Measurements from ENCODE around the gene PLEKHA4. TPM values are rescaled to one million over a fixed set of nuclear protein-coding genes. Genes with fewer than 3 reads are reported as not detected.

PLEKHA4 gene
- total and polyA plus RNA-seq, 9 of the 15 experiments (the other 6 are each of a cell fraction or from before 2014, with no cell fraction given) = 0.07 to 30.8 (median 11.4) TPM

DNA sequence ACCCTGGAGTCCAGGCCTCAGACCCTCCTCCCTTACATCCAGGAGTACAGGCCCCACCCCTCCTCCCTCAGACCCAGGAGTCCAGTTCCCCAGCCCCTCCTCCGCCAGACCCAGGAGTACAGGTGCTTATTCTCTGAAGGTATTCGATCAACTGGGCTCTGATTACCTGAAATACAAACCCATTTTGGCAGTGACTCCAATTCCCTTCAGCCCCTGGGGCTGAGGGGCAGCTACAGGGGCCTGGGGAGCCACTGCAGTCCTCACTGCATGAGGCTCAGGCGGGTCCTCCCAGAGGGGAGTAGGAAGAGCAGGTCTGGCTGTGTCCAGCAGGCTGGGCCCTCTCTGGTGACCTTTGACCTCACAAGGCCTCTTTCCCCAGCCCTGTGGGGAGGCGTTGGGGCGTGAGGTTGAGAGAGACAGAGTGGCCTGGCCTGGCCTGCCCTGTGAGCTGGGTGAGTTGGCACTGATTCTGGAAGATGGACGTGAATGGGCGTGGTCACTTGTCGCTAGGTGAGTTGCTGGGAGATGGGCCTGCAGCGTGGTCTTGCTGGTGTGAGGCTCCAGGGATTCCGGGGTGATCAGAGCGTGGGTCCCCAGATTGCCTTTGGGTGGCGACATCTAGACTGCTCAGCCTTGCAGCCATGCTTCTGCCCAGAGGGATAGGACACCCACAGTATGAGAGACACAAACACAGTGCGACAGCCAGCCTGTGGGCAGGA, 60.7 kb downstream of the PLEKHA4 start (continued):
- TF ChIP-seq, protein P1, sequence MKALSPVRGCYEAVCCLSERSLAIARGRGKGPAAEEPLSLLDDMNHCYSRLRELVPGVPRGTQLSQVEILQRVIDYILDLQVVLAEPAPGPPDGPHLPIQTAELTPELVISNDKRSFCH (CRISPR knock-in tag; IDR thresholded peaks at IDR 0.05) = no peak
- TF ChIP-seq, protein P1 (tag; IDR thresholded peaks at IDR 0.05) = no peak
- TF ChIP-seq HMG20A (CRISPR knock-in tag; conservative IDR thresholded peaks at IDR 0.05) = no peak
- no peak for TF ChIP-seq ZNF124 (CRISPR knock-in tag; IDR thresholded peaks at IDR 0.05)
- TF ChIP-seq STAT5B (CRISPR knock-in tag; IDR thresholded peaks at IDR 0.05) = no peak
- TF ChIP-seq SMAD2 (IDR thresholded peaks at IDR 0.05; ENCODE audit: low read depth, low read length) = no peak
- TF ChIP-seq MYC (IDR thresholded peaks at IDR 0.05; ENCODE audit: low read depth, low read length) = no peak
- no peak for TF ChIP-seq MYC (CRISPR knock-in tag; IDR thresholded peaks at IDR 0.05; ENCODE audit: borderline replicate concordance, low read depth)
- TF ChIP-seq POLR2AphosphoS2 (IDR thresholded peaks at IDR 0.05; ENCODE audit: low read length) = no peak
- TF ChIP-seq ARNT (IDR thresholded peaks at IDR 0.05) = no peak
- TF ChIP-seq RBFOX2 (IDR thresholded peaks at IDR 0.05; ENCODE audit: low read depth, low read length) = 0 out of 2 replicates have a peak, but pooled peaks have one; percentile 28
- no peak for TF ChIP-seq PURB (CRISPR knock-in tag; IDR thresholded peaks at IDR 0.05; ENCODE audit: low read depth)
- TF ChIP-seq ZNF778 (CRISPR knock-in tag; IDR thresholded peaks at IDR 0.05) = no peak
- no peak for TF ChIP-seq POU5F1 (IDR thresholded peaks at IDR 0.05; ENCODE audit: borderline replicate concordance, low read depth, low read length, partially characterized antibody)
- TF ChIP-seq, protein P2, sequence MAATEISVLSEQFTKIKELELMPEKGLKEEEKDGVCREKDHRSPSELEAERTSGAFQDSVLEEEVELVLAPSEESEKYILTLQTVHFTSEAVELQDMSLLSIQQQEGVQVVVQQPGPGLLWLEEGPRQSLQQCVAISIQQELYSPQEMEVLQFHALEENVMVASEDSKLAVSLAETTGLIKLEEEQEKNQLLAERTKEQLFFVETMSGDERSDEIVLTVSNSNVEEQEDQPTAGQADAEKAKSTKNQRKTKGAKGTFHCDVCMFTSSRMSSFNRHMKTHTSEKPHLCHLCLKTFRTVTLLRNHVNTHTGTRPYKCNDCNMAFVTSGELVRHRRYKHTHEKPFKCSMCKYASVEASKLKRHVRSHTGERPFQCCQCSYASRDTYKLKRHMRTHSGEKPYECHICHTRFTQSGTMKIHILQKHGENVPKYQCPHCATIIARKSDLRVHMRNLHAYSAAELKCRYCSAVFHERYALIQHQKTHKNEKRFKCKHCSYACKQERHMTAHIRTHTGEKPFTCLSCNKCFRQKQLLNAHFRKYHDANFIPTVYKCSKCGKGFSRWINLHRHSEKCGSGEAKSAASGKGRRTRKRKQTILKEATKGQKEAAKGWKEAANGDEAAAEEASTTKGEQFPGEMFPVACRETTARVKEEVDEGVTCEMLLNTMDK (IDR thresholded peaks at IDR 0.05; ENCODE audit: borderline replicate concordance, insufficient read depth, low read depth, low read length, poor library complexity, severe bottlenecking) = no peak
- TF ChIP-seq, protein P3, sequence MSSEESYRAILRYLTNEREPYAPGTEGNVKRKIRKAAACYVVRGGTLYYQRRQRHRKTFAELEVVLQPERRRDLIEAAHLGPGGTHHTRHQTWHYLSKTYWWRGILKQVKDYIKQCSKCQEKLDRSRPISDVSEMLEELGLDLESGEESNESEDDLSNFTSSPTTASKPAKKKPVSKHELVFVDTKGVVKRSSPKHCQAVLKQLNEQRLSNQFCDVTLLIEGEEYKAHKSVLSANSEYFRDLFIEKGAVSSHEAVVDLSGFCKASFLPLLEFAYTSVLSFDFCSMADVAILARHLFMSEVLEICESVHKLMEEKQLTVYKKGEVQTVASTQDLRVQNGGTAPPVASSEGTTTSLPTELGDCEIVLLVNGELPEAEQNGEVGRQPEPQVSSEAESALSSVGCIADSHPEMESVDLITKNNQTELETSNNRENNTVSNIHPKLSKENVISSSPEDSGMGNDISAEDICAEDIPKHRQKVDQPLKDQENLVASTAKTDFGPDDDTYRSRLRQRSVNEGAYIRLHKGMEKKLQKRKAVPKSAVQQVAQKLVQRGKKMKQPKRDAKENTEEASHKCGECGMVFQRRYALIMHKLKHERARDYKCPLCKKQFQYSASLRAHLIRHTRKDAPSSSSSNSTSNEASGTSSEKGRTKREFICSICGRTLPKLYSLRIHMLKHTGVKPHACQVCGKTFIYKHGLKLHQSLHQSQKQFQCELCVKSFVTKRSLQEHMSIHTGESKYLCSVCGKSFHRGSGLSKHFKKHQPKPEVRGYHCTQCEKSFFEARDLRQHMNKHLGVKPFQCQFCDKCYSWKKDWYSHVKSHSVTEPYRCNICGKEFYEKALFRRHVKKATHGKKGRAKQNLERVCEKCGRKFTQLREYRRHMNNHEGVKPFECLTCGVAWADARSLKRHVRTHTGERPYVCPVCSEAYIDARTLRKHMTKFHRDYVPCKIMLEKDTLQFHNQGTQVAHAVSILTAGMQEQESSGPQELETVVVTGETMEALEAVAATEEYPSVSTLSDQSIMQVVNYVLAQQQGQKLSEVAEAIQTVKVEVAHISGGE (CRISPR knock-in tag; IDR thresholded peaks at IDR 0.05) = no peak
- TF ChIP-seq ZFP36 (IDR thresholded peaks at IDR 0.05; ENCODE audit: low read depth, low read length, partially characterized antibody) = no peak
- TF ChIP-seq MCM7 (IDR thresholded peaks at IDR 0.05) = no peak
- no peak for TF ChIP-seq FOXP1 (CRISPR knock-in tag; IDR thresholded peaks at IDR 0.05)
- peak; percentile 93 for TF ChIP-seq NR2C1 (IDR thresholded peaks at IDR 0.05)
- TF ChIP-seq NR2C1 (tag; IDR thresholded peaks at IDR 0.05) = peak; percentile 93
- TF ChIP-seq, protein P4, sequence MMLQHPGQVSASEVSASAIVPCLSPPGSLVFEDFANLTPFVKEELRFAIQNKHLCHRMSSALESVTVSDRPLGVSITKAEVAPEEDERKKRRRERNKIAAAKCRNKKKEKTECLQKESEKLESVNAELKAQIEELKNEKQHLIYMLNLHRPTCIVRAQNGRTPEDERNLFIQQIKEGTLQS (IDR thresholded peaks at IDR 0.05) = no peak
- TF ChIP-seq, protein P4 (CRISPR knock-in tag; conservative IDR thresholded peaks at IDR 0.05) = no peak
